HUES64 (cell line): ENCODE data around the gene USP3.

ENCODE experiments used
- H3K27ac ChIP-seq: 2 replicates; pipeline ENCODE4 v1.7.0; 2013; ENCODE audit warnings: low read depth, low read length, inconsistent platforms
- H3K27me3 ChIP-seq: 2 replicates; pipeline ENCODE4 v1.6.1; 2013; ENCODE audit warnings: mild to moderate bottlenecking, low read length; ENCODE audit not compliant: insufficient read depth
- H3K36me3 ChIP-seq: 2 replicates; pipeline ENCODE4 v1.6.1; 2013; ENCODE audit warnings: mild to moderate bottlenecking, low read length; ENCODE audit not compliant: insufficient read depth
- H3K4me1 ChIP-seq: 2 replicates; pipeline ENCODE4 v1.6.1; 2013; ENCODE audit warnings: mild to moderate bottlenecking, low read length, moderate library complexity; ENCODE audit not compliant: insufficient read depth
- H3K4me3 ChIP-seq: 2 replicates; pipeline ENCODE4 v1.5.1; 2013; ENCODE audit warnings: mild to moderate bottlenecking, low read length, moderate library complexity
- H3K9ac ChIP-seq: 2 replicates; pipeline ENCODE4 v1.6.1; 2013; ENCODE audit warnings: mild to moderate bottlenecking, low read depth, low read length
- H3K9me3 ChIP-seq: 2 replicates; pipeline ENCODE4 v1.6.1; 2013; ENCODE audit warnings: low read depth, low read length; ENCODE audit not compliant: insufficient read depth
- WGBS: fragments of 150-250, 120-280 bp; methylation state at CpG from one replicate; pipeline ENCODE4 v1.1.7; 2013; ENCODE audit warnings: missing lambda C conversion rate; 5-methylcytosine and 5-hydroxymethylcytosine counted together

USP3 gene

DNA sequence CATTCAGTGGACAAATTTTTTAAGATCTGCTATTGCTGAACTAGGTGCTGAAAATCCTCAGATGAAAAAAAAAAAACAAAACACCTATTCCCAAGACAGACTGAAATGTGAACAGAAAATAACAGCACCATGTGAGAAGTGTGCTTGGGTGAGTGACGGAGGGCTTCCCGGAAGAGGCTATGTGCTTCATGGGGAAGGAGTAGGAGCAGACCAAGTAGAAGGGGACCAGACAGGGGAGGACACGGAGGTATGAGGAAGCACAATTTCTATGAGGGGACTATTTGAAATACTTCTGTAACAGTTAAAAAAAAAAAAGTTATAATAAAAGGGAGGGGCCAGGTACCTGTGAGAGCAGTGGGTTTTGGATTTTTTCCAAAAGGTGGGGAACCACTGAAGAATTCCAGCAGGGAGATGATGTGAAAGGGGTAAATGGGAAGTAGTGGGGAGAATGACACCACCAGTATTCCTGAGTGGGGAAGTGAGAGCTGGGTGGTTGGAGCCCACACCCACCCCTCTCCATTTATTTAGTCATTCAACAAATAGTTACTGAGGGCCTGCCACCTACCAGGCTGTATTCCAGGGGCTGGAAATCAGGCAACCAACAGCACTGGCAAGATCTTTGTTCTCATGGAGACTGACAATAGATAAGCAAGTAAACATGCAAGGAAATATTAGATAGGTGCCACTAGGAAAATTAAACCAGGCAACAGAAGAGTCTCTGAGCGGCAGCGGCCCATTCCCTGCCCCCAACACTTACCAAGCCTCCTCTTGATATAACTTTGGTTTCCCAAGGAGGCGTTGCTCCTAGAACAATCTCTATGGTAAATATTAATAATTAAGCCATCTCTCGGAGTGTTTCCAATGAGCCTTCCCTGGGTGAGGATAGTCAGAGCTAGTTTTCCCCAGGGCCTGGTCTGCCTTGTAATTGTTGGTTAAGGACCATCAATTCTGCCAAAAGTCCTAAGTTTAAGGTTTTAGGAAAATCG is 3.8 kb upstream of the USP3 start:
- H3K4me3 ChIP-seq: peak overlapping the region; percentile 33
- no peaks in the 10 kb centered on the region for H3K9me3 ChIP-seq
- no peaks in the 10 kb centered on the region for H3K36me3 ChIP-seq
- H3K27ac ChIP-seq: no peak overlapping the region
- H3K4me1 ChIP-seq: peaks cover 18% of the 10 kb centered on the region
- no peak overlapping the region for H3K9ac ChIP-seq
- whole genome bisulfite sequencing: 55% methylated on average over 7 of the region's 8 CpGs
- H3K27me3 ChIP-seq: peaks cover 95% of the 10 kb centered on the region

DNA sequence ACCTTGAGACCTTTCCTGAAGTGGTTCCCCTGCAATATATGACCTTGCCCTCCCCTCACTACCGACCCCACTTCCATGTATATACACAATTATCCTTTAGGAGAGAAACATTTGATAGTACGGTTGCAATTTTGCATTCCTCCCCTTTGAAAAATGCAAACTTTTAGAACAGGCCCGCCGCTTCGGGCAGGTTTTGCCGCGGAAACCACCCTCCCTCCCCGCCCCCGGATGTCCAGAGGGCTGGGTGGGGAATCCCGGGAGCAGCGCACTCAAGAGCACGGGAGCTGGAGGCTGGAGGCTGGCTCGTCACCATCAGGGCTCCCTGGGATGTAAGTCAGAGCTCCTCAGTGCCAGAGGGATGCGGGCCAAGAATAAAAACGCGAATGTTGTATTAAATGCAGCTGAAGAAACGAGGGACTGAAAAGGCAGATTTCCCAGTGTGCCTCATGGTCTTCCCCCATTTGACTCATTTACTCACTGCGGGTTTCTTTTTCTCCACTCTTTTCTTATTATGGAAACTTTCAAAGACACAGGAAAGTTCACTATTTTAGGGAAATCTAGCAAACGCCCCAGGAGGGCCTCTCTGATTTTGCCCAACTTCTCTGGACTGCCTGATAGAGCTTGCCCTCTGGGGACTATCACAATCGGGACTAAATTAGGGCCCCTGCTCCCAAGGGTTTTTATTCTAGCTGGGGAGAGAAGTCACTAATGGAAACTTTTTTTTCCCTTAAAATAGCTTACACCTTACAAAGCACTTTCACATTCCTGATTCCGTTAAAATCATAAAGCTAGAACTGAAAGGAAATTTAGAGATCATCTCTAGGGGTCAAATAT is 2.9 kb upstream of the USP3 start:
- Histone ChIP-seq H3K9me3 (no peaks in the 10 kb centered on the region), H3K36me3 (no peaks in the 10 kb centered on the region), H3K27me3 (peaks cover 97% of the 10 kb centered on the region), H3K4me3 (peak overlapping the region; percentile 33), H3K27ac (no peak overlapping the region), H3K4me1 (peaks cover 14% of the 10 kb centered on the region), H3K9ac (no peak overlapping the region)
- 12% methylated on average over 21 of the region's 21 CpGs for WGBS

DNA sequence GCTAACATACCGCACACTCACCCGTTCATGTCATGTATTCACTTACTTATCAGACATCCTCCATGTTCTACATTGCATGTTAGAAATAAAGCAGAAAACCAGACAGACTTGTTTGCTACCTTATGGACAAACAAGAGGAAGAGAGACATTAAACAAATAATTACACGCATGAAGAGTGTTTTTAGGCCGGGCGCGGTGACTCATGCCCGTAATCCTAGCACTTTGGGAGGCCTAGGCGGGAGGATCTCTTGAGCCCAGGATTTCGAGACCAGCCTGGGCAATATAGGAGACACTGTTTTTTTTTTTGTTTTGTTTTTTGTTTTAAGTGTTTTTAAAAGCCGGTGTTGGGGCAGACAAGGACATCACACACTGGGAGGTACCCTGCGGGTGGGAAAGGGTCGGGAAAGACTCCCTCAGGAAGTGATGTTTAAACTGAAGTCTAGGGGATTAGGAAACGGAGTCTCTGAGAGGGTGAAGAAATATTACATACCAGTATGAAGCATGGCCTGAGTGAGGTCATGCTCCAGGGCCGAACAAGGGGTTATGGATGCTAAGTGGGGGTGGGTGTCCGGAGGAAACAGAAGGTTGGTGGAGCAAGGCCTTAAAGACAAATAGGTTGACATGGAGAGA is 2.1 kb upstream of the USP3 start:
- Histone ChIP-seq H3K9me3 (no peaks in the 10 kb centered on the region), H3K4me1 (peaks cover 14% of the 10 kb centered on the region; the same call in 1 of the 2 replicates), H3K36me3 (no peaks in the 10 kb centered on the region), H3K27ac (no peak overlapping the region), H3K9ac (no peak overlapping the region), H3K4me3 (no peak overlapping the region), H3K27me3 (peaks cover 97% of the 10 kb centered on the region)
- 73% methylated on average over 15 of the region's 15 CpGs for WGBS

DNA sequence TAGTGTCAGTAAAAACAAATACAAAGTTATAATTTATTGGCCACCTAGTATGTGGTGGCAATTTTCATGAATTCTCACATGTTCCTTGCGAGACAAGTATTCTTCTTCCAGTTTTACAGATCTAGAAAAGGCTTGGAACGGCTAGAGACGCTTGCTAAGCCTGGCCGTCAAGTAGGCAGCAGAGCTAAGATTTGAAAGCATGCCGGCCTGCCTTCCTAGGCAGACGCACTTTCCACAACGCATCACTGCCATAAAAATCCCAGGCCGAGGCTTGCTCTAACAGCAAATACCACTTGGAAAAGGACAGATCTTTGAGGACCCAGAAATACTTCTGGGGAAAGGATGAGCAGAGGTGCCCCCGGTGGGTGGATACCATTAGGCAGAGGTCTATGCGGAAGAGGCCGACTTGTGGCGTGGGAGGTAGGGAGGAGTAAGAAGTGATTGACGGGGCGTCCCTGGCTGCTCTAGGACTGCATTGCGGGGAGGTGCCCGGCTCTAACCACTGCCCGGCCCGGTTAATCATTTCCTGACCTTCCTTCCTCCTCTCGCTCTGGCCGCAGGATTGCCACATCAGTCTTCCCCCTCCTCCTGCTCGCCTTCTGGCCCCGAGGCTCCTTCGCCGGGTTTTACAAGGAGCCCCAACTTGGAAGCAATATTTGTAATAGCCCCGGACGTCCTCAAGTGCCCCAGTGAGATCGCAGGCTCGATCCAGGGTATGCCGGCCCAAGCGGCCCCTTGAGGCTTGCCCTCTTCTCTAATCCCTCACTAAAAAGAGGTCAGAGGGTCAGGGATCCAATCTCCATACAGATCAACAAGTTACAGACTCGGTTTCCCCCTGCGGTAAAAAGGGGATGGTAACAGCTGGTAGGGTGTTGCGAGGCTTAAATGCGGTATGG is 1.3 kb upstream of the USP3 start:
- peak overlapping the region; percentile 60 for H3K4me3 ChIP-seq
- H3K4me1 ChIP-seq: peaks cover 14% of the 10 kb centered on the region; the same call in 1 of the 2 replicates
- no peak overlapping the region for H3K27ac ChIP-seq
- WGBS: 7% methylated on average over 34 of the region's 34 CpGs
- no peaks in the 10 kb centered on the region for H3K36me3 ChIP-seq
- no peak overlapping the region for H3K9ac ChIP-seq
- peaks cover 97% of the 10 kb centered on the region for H3K27me3 ChIP-seq
- H3K9me3 ChIP-seq: no peaks in the 10 kb centered on the region

DNA sequence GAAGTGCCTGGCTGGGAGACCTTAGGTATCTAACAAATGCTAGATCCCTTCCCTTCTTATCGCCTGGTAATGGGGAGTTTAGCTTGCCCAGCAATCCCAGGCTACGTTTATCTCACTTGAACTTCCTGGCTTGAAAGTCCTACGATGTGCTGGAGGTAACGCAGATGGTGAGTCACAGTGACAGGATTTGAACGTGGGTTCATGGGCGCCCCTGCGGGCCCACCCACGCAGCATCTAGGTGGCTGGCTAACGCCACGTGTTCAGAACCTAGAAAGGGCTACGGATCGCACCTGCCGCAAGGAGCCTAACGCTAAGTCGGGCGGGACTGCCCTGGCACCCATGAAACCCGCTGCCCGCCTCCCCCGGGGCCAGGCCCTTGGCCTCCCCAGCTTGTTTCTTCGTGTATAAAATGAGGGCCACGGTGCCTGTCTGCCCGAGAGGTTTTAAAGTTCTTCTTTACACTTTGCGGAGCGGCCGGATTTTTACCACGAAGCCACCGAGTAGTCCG is 600 bp upstream of the USP3 start:
- H3K9ac ChIP-seq: no peak overlapping the region
- peaks cover 14% of the 10 kb centered on the region; the same call in 1 of the 2 replicates for H3K4me1 ChIP-seq
- peaks cover 97% of the 10 kb centered on the region for H3K27me3 ChIP-seq
- no peaks in the 10 kb centered on the region for H3K9me3 ChIP-seq
- H3K36me3 ChIP-seq: no peaks in the 10 kb centered on the region
- H3K4me3 ChIP-seq: peak overlapping the region; percentile 60
- WGBS: under 1% methylated on average over 28 of the region's 28 CpGs
- no peak overlapping the region for H3K27ac ChIP-seq

DNA sequence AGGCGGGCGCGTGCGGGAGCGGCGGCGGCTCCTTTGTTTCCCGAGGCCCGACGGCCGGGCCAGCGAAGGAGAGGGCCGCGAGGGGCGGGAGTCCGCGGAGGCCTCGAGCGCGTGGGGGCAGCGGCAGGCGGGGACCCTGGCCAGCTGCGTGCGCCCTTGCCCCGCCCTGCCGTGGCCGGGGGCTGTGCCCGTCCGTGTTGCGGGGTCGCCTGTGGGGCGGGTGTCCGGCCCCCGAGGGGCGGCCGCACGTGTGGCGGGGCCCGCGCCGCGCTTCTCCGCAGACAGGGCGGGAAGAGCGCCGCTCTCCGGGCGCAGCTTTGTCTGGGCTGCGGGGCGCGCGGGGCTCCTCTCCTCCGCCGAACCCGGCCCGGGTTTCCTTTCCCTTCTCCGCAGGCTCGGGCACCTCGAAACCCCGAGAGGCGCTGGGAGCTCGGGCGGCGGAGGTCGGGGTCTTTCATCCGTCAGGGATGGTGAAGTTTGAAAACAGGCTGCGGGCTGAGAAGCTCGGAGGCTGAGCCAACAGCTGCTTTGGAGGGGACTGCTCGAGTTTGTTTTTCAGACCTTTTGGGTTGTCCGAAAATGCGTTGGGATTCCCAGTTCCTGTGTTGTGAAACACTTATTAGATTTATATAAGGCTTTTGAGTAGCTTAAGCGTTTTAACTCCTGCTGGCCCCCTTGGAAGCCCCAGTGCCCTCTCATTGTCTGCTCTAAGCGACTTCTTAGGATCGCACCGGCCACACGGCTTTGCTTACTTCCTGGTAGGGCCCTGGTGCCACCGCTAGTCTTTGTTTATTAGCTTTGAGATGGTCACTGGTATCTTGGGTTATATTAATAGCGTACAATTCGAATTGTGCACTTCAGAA is 817 bp downstream of the USP3 start:
- Histone ChIP-seq H3K9ac (peak overlapping the region; percentile 81), H3K27me3 (peaks cover 97% of the 10 kb centered on the region), H3K36me3 (no peaks in the 10 kb centered on the region), H3K4me1 (peaks cover 22% of the 10 kb centered on the region; the same call in 1 of the 2 replicates), H3K9me3 (no peaks in the 10 kb centered on the region), H3K27ac (no peak overlapping the region), H3K4me3 (peak overlapping the region; percentile 78)
- under 1% methylated on average over 79 of the region's 79 CpGs for WGBS

DNA sequence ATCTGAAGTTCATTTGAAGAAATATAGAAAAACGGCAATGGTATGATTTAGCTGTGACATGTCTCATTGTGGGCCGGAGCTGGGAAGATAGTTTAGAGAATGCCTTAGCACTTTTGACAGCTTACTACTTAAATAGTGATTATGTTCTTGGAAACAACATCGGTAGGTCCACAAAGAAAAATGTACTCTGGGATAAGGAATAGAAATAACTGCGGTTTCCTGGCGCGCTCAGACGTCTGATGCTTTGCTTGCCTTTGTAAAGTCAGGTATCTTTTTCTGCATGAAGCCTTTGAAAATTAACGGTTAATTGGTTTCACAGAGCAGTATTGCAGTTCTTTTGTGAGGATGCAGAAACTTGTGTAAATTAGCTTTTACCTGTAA is 1.4 kb downstream of the USP3 start:
- peaks cover 92% of the 10 kb centered on the region for H3K27me3 ChIP-seq
- H3K4me1 ChIP-seq: peaks cover 28% of the 10 kb centered on the region; the same call in 1 of the 2 replicates
- H3K4me3 ChIP-seq: peak overlapping the region; percentile 78
- no peaks in the 10 kb centered on the region for H3K36me3 ChIP-seq
- WGBS: 35% methylated on average over 8 of the region's 8 CpGs
- H3K27ac ChIP-seq: no peak overlapping the region
- H3K9ac ChIP-seq: peak overlapping the region; percentile 81
- no peaks in the 10 kb centered on the region for H3K9me3 ChIP-seq

DNA sequence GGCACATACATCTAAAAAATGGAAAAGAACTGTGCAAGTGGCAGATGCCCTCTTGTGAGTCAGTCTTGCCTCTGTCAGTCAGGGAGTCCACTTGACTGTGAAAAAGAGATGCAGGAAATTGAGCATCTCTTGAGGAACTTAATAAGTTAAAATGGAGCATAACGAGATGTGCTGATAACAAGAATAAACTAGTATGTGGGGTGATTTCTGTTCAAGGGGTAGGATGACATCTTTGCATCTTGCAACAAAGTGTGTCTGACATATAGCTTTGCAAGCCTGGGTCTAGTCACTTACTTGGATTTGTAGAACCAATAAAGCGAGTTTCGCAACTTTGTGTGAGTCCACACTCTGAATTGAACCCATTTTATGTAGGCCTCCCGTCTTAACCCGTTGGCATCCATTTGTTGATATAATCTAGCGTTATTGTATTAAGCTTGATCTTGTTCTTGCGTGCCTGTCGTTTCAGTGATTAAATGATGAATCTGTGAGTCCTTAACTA is 2.2 kb downstream of the USP3 start:
- H3K36me3 ChIP-seq: no peaks in the 10 kb centered on the region
- WGBS: 92% methylated on average over 8 of the region's 8 CpGs
- no peak overlapping the region for H3K9ac ChIP-seq
- H3K4me3 ChIP-seq: no peak overlapping the region
- H3K27ac ChIP-seq: no peak overlapping the region
- H3K27me3 ChIP-seq: peaks cover 84% of the 10 kb centered on the region
- peaks cover 29% of the 10 kb centered on the region; the same call in 1 of the 2 replicates for H3K4me1 ChIP-seq
- H3K9me3 ChIP-seq: no peaks in the 10 kb centered on the region
